ENCODE data around the gene BBIP1. TPM values are rescaled to one million over a fixed set of nuclear protein-coding genes. Genes with fewer than 3 reads are reported as not detected.

Gene BBIP1
- total RNA-seq, 2 experiments from 2014 or later: 32.4 to 34.4 TPM

DNA sequence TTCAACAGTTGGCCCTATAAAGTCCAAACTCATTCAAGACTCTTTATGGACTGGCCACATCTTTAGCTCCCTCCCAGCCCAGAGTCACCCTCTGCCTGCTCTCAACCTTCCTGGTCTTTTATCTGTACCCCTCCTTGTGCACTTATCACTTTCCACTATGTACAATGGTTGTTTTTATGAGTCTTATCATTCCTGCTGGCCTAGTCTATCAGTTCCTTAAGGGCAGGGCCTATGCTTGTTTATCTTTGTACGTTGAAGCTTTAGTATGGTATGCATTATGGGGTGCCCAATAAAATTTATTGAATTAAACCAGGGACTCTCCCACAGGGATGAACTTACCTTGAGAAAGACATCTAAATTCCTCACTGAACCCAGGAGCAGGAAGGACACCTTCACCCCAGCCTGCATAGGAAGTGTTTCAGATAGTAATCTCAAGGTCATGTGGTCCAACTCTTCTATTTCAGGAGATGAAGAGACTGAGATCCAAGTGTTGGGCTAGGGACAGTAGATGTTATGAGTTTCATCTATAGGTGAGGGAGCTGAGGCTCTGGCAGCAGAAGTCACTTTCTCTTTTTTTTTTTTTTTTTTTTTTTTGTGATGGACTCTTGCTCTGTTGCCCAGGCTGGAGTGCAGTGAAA lies 60.6 kb downstream of the BBIP1 start:
- no peak for DNase-seq (ENCODE audit: low spot score)
- intact Hi-C loops (cut with micrococcal nuclease; ENCODE audit: unreplicated experiment): no loop called here
- ChIA-PET CTCF (ENCODE audit: unreplicated experiment) (interaction anchor here (0.6 to 5.3 kb wide), 5 partner anchors 9 to 419 kb away, joined by 3 to 39 read pairs (median 7); partner anchors contain the start of genes BBIP1 and SHOC2), POLR2A (interaction anchor here (0.6 to 5.5 kb wide), 16 partner anchors 9 to 240 kb away, joined by 3 to 121 read pairs (median 4); partner anchors contain the start of genes BBIP1 and PDCD4)
- Histone ChIP-seq H3K79me2 (ENCODE audit: insufficient read depth, low read depth, low read length) (no peaks in the 10 kb centered on the region), H4K20me1 (ENCODE audit: insufficient read depth, low read length) (no peaks in the 10 kb centered on the region), H3K4me1 (ENCODE audit: insufficient read depth, low read length, poor library complexity, severe bottlenecking) (peaks cover 75% of the 10 kb centered on the region), H3K36me3 (ENCODE audit: insufficient read depth, low read length) (no peaks in the 10 kb centered on the region), H2AFZ (ENCODE audit: low read length) (peak overlapping the region; percentile 42; the same call in 1 of the 2 replicates), H3K4me2 (ENCODE audit: low read length) (peak overlapping the region; percentile 75), H3K9me3 (ENCODE audit: low read length) (no peaks in the 10 kb centered on the region), H3K27ac (ENCODE audit: low read depth, low read length, poor library complexity, severe bottlenecking) (peak overlapping the region; percentile 91), H3K9me2 (ENCODE audit: insufficient read depth, low read length) (no peaks in the 10 kb centered on the region), H3K4me3 (ENCODE audit: low read depth, low read length, poor library complexity, severe bottlenecking) (peak overlapping the region; percentile 11)
- TF ChIP-seq CTCF (conservative IDR thresholded peaks at IDR 0.05; ENCODE audit: low read length) (no peak), EZH2phosphoT487 (IDR thresholded peaks at IDR 0.05; ENCODE audit: borderline replicate concordance, low read depth, low read length) (no peak)
- BruUV-seq (replicated peaks): no TSS peak

DNA sequence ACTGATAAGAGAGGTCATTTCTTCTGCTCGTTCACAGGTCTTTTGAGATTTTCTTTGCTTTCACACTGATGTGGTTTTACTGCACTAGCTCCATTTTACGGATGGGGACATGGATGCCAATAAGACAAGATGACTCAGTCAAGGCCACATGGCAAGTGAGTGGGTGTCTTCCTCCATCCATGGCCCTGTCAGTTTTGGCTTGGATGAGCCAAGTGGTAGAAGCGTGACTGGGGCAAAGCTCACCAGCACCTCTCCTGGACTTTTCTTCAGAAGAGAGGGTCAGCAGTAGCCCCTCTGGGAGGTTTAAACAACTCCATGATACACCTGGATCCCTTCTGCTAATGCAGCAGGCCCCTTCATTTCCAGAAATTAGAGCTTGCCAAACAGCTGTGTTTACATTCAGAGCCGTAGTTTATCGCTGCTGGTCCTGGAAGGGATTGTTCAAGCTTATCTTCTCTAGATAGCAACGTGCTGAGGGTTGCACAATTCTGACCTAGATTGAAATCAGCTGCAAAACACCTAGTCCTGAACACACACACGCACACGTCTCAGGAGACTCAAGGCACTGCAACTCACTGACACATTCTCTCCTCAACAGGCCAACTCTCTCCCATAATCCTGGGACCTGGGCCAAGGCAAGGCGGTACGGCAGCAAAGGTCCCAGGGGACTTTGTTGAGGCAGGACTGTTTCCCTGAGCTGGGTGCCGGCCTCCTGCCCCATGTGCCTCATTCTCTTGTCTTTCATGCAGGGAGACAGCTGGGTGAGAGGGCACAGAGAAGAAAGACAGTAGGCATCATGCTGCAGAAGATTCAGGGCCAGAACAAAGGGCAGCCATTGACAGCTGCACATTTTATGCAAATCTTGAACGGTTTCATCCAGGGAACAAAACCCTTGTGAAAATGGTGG lies 61.5 kb downstream of the BBIP1 start:
- BruUV-seq (replicated peaks): no TSS peak
- Histone ChIP-seq H3K36me3 (ENCODE audit: insufficient read depth, low read length) (no peaks in the 10 kb centered on the region), H3K4me2 (ENCODE audit: low read length) (peak overlapping the region; percentile 75), H3K9me3 (ENCODE audit: low read length) (no peaks in the 10 kb centered on the region), H3K4me3 (ENCODE audit: low read depth, low read length, poor library complexity, severe bottlenecking) (peak overlapping the region; percentile 11), H2AFZ (ENCODE audit: low read length) (peak overlapping the region; percentile 42; the same call in 1 of the 2 replicates), H4K20me1 (ENCODE audit: insufficient read depth, low read length) (no peaks in the 10 kb centered on the region), H3K4me1 (ENCODE audit: insufficient read depth, low read length, poor library complexity, severe bottlenecking) (peaks cover 75% of the 10 kb centered on the region), H3K27ac (ENCODE audit: low read depth, low read length, poor library complexity, severe bottlenecking) (peak overlapping the region; percentile 91), H3K79me2 (ENCODE audit: insufficient read depth, low read depth, low read length) (no peaks in the 10 kb centered on the region), H3K9me2 (ENCODE audit: insufficient read depth, low read length) (no peaks in the 10 kb centered on the region)
- peak; percentile 84 for DNase-seq (ENCODE audit: low spot score)
- TF ChIP-seq CTCF (conservative IDR thresholded peaks at IDR 0.05; ENCODE audit: low read length) (no peak), EZH2phosphoT487 (IDR thresholded peaks at IDR 0.05; ENCODE audit: borderline replicate concordance, low read depth, low read length) (no peak)
- CTCF ChIA-PET (ENCODE audit: unreplicated experiment): interaction anchor here (0.6 to 5.3 kb wide), 6 partner anchors 10 to 418 kb away, joined by 3 to 39 read pairs (median 6); partner anchors contain the start of genes BBIP1 and SHOC2
- POLR2A ChIA-PET: interaction anchor here (0.6 to 5.5 kb wide), 16 partner anchors 10 to 239 kb away, joined by 3 to 121 read pairs (median 4); partner anchors contain the start of gene PDCD4
- intact Hi-C loops (cut with micrococcal nuclease; ENCODE audit: unreplicated experiment): loop anchor here (1.0 kb wide), 2 partner anchors 14 to 36 kb away; no protein-coding TSS in a partner anchor
